SK-MEL-5 (cell line): ENCODE measurements around the gene PARP6. TPM values are rescaled to one million over a fixed set of nuclear protein-coding genes. Genes with fewer than 3 reads are reported as not detected.

Source experiments
- DNase-seq: peaks from one replicate; pipeline ENCODE4 v3.0.0-alpha.2; 2016; ENCODE audit warnings: low read depth, low spot score
- in situ Hi-C: cut with HindIII; loops from 2 replicates; pipeline ENCODE4 v1.10.0; 2016; ENCODE audit warnings: low sequenced_read_pairs, high pct_unique_total_duplicates, low pct_unique_long_range_greater_than_20kb
- total RNA-seq: library from RNA; depleted of rRNA; stranded (reverse); fragments of >200 nt; shearing (Covaris generic); gene quantifications from 2 replicates; pipeline ENCODE4 v1.2.3, GENCODE V29; 2014; rRNA removed

PARP6 gene
- total RNA-seq, 1 experiment from 2014 or later, result 24.2 TPM

- DNase-seq, result no peak
- in situ Hi-C loops, result no loop called here
Measured at GRCh38 chr15:72193836-72194396, 78.4 kb downstream of the PARP6 start.

- DNase-seq, result no peak
- in situ Hi-C loops, result no loop called here
Measured at GRCh38 chr15:72192416-72192815, 79.9 kb downstream of the PARP6 start.

Other genes starting within 250 kb of the PARP6 start
- 12.9 and 13.6 TPM in 2 replicates for gene MYO9A, start 154.4 kb downstream of the PARP6 start, total RNA-seq
- 2.1 and 2.5 TPM in 2 replicates for gene SENP8, start 154.2 kb downstream of the PARP6 start, total RNA-seq
- not detected in 2 replicates for gene GRAMD2A, start 74.8 kb downstream of the PARP6 start, total RNA-seq
- gene PKM, start 41.4 kb downstream of the PARP6 start, total RNA-seq, result 1,252 and 1,322 TPM in 2 replicates
- 0.24 TPM in 1 of 2 replicates, not detected in the other for gene CELF6, start 47.6 kb upstream of the PARP6 start, total RNA-seq
- 143 and 164 TPM in 2 replicates for gene HEXA, start 103.5 kb upstream of the PARP6 start, total RNA-seq
- gene TMEM202, start 125.8 kb upstream of the PARP6 start, total RNA-seq, result not detected in 2 replicates
- 57.4 and 67.4 TPM in 2 replicates for gene ARIH1, start 201.8 kb upstream of the PARP6 start, total RNA-seq